EH (cell line): ENCODE results near the gene CDKN2AIP.
A peak's percentile ranks its signal among the peaks of the same experiment; 100 is the strongest.
"Not testable (repeated sequence)": the region's sequence is repeated elsewhere in the genome, so short reads cannot be mapped to it uniquely, and the experiment has no call there.

ENCODE experiments used
- DNase-seq: peaks from one replicate; pipeline ENCODE4 v3.0.0-alpha.2; 2015; ENCODE audit warnings: low read depth

The CDKN2AIP gene

DNA sequence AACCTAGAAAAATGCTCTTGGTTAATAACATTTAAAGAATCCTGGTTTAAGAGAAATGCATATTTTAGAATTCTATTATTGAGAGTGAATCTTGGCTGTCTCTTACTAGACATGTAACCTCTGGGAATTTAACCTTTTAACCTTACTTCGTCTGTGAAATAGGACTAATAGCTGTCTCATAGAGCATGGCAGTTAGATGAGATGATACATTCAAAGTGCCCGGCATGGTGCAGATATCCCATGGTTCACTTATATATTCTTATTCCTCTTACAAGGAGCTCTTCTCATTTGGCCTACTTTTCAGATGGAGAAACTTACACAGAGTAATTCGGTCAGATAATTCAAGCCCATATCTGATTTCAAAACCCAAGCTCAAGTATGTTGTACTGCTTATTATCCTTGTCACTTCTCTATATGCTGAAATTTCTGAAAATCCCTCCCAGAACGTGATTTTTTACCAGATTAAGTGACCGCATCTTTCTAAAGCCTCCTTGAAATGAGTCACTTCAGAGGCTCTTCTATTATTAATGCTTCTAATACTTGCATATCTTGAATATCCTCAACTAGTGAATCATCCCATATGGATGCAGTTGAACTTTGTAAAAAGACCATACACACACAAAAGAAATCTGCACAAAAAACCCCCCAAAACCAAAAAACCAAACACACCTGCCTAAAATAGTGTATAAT is 4.9 kb downstream of the CDKN2AIP start:
- DNase-seq = peak; percentile 98

DNA sequence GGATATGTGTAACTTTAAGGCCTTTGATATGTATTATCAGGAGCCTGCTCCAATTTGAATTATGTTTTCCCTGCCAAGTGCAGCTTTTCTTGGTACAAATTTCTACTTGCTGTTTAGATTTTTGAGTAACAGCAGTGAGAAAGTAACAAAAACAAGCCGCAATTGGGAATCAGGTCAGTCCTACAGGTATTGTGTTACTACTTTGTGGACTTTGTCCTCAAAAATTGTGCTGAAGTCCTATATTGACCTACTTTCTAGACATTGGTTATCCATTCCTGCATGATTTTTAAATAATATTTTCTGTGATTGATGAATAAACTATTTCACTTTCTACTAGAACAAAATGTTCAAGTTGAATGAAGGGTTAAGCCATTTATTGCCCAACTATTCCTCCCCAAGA is 5.7 kb downstream of the CDKN2AIP start:
- no peak for DNase-seq

DNA sequence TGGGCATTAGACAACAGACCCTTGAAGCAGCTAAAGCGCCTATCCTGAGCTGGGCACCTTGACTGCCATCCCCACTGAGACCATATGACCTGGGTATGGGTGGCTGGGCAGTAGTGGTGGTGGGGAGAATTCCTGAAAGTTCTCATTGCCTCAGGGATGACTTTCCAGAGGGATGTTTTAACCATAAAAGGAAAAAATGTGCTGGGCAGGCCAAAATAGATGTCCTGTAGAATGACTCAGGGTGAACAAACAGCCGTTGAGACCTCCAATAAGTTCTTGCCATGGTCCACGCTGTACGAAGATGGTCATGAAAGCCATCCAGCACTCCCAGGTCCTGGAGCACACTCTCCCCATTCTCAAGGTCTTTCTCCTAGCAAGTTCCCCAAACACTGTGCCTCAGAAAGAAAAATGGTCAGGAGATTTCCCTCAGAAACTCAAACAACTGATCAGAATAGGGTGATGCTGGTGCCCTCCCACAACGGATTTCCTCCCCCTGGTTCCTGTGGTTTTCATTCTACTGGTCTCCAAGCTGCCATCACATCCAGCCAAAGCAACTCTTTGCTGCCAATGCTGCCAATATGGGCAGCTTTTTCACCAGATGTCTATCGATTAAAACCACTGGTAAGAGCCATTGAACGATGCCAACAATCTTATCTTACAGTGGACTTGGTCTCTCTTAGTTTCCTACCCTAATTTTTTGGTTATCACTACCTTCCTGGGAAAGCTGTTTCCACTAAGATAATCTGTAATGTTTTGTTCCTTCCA is 11.2 kb downstream of the CDKN2AIP start:
- peak; percentile 87 for DNase-seq

DNA sequence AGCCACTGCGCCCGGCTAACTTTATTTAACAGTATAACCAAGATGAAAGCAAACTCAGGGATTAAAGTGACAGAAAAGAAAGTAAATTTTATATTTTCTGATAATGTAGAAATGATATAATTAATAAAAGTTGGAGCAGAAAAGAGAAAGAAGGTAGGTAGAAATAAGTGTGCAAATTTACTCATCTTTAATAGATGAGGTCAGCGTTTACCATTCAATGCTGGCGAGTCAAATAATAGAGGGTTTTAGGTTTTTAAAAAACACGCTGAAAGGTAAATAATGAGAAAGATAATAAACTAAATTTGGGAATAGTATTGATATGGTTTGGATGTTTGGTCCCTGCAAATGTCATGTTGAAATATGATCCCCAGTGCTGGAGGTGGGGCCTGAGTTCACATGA is 13.6 kb downstream of the CDKN2AIP start:
- no peak for DNase-seq

DNA sequence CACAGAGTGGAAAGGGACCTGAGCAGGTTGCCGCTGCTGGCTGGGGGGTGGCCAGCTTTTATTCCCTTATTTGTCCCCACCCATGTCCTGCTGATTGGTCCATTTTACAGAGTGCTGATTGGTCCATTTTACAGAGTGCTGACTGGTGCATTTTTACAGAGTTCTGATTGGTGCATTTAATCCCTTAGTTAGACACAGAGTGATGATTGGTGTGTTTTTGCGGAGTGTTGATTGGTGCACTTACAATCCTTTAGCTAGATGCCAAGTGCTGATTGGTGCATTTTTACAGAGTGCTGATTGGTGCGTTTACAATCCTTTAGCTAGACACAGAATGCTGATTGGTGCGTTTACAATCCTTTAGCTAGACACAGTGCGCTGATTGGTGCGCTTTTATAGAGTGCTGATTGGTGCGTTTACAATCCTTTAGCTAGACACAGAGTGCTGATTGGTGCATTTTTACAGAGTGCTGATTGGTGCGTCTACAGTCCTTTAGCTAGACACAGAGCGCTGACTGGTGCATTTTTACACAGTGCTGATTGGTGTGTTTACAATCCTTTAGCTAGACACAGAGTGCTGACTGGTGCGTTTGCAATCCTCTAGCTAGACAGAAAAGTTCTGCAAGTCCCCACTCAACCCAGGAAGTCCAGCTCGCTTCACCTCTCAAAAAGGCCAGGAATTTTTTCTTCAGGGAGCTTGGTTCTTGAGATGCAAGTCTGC is 19.6 kb downstream of the CDKN2AIP start:
- DNase-seq = not testable (repeated sequence)

DNA sequence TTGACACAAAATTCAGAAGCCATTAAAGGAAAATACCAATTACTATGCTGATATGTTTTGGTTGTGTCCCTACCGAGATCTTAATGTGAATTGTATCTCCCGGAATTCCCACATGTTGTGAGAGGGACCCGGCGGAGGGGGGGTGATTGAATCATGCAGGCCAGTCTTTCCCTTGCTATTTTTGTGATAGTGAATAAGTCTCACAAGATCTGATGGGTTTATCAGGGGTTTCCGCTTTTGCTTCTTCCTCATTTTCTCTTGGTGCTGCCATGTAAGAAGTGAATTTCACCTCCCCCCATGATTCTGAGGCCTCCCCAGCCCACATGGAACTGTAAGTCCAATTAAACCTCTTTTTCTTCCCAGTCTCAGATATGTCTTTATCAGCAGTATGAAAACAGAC is 21.4 kb downstream of the CDKN2AIP start:
- DNase-seq = peak; percentile 27

DNA sequence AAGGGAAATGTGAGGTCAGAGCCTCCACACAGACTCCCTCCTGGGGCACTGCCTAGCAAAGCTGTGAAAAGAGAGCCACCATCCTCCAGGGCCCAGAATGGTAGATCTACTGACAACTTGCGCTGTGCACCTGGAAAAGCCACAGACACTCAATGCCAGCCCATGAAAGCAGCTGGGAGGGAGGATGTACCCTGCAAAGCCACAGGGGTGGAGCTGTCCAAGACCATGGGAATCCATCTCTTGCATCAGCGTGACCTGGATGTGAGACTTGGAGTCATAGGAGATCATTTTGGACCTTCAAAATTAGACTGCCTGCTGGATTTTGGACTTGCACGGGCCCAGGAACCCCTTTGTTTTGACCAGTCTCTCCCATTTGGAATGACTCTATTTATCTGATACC is 22.8 kb downstream of the CDKN2AIP start:
- DNase-seq = no peak

DNA sequence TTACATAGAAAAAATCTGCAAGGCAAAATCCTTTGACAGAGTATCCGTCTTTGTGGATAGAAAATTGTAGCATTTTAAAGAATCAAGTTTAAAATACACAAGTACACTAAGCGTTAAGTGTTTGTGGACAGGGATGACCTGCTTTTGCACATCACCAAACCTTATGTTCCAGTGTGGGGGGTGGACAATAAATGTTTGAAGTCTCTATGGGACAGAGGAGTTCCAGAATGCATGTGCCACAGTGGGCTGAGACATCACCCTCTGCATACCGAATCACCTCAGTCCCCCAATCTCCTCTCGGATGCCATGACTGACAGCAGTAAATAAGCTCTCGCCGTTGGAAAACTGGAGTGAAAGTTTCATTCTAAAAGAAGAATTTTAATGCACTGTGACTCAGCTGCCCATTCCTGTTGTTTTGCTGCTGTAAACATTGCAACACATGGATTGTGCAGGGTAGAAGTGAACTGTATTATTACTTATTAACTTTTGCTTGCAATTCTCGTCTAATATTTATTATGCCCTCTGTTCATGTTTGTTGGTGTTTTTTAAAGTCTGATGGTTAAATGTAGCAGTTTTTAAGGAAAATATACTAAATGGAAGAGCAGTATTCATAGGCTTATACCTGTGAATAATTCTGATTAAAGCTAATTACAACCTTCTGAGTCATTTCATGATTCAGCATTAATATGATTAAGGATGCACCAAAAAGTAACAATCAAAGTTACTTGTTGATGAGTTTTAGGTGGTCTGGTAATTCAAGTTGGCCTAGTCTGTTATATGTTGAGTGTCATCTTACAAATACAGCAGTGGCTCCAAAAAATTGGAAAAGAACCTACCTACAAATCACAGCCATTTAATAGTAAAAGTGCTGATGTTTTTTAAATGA is 24.0 kb downstream of the CDKN2AIP start:
- DNase-seq = peak; percentile 53

DNA sequence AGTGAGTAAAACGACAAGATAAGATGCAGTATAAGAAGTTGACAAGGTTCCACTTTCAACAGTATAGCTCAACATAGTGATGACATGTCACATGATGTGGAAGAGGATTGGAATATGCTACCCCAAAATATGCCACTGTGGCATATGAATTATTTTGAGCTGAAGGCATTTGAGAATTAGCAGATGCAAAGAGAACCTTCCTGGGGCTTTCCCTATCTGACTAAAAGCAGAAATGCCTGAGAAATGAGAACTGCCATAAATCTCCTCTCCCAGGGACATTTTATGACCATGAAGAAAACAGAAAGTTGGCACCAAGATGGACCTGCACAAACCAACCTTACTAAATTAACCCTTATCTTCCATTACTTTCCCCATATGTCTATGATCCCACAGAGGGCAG is 24.8 kb downstream of the CDKN2AIP start:
- peak; percentile 50 for DNase-seq

DNA sequence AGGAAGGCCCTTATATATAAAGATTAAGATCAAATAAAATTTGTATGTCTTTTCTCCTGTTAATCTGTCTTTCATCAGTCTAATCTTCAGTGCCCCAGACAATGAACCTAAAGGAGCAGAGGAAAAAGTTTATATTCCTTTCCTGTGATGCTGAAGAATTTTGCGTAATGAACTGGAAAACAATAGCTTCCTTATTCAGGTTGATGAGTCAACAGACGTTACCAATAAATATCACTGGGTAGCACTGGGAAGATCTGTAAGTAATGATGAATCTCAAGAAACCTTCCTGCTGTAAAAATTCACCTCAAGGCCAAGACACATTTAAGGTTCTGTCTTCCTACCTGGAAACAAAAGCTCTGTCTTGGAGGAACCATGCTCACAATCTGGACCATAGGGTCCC is 25.5 kb downstream of the CDKN2AIP start:
- DNase-seq = no peak

DNA sequence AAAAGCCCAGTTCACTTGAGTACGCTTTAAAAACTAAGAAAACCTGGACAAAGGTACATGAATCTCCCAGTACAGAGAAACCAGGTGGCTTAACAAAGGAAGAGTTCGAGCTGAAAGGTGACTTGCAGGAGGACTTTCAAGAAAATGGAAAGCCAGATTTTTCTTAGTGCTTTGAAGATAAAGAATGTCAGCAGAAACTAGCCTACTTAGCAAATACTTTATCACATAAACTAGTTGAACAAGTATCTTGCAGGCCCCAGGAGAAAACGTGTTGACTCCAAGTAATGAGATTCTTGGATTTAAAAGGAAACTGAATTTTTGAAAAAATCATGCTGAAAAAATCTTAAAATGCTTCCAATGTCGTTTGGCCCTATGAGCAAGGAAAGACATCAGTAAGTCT is 26.4 kb downstream of the CDKN2AIP start:
- DNase-seq = no peak

DNA sequence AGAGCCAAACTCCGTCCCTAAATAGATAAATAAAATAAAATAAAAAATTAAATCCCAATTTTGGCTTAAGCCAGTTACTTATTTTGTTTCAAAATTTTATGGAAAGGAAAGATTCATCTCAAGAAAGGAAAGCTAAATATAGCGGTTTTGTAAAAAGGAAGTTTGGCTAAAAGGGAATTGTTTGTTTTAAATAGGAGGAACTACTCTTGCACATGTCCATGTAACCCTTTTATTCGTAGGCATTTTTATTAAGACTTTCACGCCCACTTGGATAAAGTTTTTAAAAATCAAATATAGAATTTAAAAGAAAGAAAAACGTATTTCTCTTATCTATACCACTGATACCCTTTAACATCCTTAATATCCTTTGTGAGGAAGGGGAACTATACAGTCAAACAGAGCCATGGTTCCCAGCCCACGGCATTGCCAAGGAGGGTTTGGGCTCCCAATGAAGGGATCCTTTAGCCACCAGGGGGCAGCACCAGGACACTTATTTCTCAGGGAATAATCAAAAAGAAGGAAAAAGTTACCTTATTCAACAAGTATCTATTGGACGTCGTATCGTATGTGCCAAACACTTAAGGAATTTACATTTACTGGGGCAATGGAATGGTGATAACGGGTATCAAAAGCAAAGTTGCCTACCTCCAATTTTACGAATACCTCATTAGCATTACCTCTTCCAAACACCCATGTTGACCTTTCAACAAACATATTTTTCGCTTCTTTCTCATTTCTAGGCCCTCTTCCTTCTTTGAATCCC is 27.7 kb downstream of the CDKN2AIP start:
- peak; percentile 73 for DNase-seq

DNA sequence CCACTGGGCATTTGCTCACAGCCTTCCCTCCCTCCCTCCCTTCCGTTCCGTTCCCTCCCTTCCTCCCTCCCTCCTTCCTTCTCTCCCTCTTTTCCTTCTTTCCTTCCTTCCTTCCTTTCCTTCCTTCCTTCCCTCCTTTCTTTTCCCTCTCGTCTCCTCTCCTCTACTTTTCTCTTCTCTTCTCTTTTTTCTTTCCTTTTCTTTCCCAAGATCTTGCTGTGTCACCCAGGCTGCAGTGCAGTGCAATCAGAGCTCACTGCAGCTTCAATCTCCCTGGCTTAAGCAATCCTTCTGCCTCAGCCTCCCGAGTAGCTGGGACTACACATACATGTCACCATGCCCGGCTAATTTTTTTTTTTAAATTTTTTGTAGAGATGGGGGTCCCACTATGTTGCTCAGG is 33.7 kb downstream of the CDKN2AIP start:
- no peak for DNase-seq

DNA sequence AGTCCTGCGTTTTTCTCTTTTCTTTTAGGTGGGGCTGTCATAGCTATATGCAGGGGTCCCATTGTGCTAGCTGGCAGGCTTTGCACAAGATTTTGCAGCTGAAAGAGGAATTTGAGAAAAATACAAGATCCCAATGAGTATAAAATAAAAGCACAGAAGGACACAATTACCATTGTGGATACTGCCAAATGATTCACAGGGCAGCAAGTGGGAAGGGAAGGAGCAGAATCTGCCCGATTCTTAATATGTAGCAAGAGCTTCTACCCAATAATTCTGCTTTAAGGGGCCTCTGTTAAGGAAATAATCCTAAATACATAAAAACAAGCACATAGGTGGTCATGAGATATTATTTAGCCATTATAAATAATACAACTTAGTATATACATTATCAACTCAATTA is 34.5 kb downstream of the CDKN2AIP start:
- DNase-seq = no peak

DNA sequence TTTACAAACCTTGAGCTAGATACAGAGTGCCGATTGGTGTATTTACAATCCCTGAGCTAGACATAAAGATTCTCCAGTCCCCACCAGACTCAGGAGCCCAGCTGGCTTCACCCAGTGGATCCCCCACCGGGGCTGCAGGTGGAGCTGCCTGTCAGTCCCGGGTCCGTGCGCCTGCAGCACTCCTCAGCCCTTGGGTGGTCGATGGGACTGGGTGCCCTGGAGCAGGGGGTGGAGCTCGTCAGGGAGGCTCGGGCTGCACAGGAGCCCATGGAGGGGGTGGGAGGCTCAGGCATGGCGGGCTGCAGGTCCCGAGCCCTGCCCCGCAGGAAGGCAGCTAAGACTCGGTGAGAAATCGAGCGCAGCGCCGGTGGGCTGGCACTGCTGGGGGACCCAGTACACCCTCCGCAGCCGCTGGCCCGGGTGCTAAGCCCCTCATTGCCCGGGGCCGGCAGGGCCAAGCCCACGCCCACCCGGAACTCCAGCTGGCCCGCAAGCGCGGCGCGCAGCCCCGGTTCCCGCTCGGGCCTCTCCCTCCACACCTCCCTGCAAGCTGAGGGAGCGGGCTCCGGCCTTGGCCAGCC is 38.2 kb downstream of the CDKN2AIP start:
- not testable (repeated sequence) for DNase-seq

DNA sequence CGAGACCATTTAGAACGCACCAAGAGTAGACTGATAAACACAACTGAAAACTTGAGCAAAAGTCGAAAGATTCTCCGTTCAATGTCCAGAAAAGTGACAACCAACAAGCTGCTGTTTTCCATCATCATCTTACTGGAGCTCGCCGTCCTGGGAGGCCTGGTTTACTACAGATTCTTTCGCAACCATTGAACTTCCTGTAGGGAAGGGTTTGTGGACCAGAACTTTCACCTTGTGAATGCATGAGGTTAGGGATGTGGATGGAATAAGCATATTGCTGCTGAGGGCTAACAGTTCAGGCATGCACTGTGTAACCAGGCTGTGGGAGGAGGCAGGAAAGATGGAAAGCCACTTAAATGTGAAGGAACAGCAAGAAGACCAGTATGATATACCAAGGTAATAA is 39.6 kb downstream of the CDKN2AIP start:
- no peak for DNase-seq

DNA sequence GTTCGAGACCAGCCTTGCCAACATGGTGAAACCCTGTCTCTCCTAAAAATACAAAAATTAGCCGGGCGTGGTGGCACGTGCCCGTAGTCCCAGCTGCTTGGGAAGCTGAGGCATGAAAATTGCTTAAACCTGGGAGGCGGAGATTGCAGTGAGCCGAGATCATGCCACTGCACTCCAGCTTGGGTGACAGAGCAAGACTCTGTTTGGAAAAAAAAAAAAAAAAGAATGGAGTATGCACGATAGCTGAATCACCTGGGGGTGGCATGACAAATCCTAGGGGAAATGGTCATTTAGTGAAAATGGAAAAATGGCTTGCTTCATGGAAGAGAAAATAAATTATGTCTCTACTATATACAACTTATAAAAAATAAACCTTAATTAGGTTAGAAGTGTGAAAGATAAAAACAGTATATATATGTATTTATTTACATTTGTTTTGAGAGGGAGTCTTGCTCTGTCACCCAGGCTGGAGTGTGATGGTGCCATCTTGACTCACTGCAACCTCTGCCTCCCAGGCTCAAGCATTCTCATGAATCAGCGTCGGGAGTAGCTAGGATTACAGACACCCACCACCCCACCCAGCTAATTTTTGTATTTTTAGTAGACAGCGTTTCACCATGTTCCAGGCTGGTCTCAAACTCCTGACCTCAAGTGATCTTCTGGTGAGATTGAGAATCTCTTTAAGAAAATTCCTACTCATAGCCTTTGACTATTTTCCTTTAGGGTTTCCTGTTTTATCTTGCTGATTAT is 41.1 kb downstream of the CDKN2AIP start:
- DNase-seq = peak; percentile 59

DNA sequence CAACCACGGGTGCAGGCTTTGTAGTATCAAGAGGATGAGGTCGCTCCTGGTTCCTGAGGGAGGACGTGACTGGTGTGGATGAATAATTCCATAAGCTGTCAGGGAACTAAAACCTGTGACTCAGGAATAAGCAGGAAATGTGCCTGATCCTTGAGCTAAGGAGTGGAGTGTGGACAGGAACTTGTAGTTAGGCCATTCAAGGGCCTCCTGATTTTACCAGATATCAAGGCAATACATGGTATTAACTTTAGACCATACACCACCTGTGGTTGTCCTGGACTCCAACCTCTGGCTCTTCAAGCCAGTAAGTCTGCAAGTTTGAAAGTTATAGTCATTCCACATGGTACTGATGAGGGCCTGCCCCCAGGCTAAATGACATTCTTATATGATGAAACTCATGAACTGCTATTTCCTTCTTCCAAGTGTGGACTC is 48.4 kb downstream of the CDKN2AIP start:
- DNase-seq = peak; percentile 95

DNA sequence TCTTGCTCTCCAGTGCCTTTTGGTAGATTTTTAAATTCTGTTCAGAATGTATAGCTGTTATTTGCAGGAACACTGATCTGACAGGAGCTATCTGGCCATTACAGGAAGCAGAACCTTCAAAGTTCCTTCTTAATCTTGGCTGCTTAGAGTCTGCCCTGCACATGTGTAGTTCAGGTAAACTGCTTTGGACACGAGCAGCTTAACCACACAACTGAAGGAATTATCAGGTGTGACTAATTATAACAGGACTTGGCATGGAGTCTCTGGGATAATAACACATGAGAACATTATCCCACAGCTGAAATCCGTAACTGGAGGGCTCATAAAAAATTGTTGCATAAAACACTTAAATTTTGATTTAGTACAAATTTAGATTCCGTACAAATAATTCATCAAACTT is 48.8 kb downstream of the CDKN2AIP start:
- DNase-seq = no peak

DNA sequence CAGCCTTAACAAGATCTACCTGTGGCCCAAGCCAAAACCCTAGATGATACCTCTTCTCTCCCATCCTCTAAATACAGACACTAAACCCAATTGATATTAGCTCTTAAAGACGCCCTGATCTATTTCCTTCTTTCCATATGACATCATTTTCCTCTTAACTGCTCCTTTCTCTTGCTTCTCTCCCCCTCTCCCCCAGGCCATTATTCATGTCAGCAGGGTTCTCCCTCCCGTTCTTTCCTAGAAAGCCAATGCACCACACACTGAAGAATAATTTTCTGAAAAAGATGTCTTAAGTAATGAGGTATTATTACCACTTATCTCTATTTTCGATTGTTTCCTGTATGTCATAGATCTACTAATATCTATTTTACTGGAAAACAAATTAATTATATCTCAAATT is 50.7 kb downstream of the CDKN2AIP start:
- no peak for DNase-seq
